Hippocampal formation (tissue), 2 donors: ENCODE measurements around the gene TRUB2.

Experiments
- DNase-seq, 2 donors: peaks; one replicate each; lab custom pipeline; 2025; lab: John Stamatoyannopoulos, UW

Gene TRUB2

GRCh38 chr9:128271112-128271511, 51.1 kb downstream of the TRUB2 start:
- DNase-seq: no peak

- DNase-seq: no peak
Observed at GRCh38 chr9:128266868-128267590, 55.2 kb downstream of the TRUB2 start.

DNA sequence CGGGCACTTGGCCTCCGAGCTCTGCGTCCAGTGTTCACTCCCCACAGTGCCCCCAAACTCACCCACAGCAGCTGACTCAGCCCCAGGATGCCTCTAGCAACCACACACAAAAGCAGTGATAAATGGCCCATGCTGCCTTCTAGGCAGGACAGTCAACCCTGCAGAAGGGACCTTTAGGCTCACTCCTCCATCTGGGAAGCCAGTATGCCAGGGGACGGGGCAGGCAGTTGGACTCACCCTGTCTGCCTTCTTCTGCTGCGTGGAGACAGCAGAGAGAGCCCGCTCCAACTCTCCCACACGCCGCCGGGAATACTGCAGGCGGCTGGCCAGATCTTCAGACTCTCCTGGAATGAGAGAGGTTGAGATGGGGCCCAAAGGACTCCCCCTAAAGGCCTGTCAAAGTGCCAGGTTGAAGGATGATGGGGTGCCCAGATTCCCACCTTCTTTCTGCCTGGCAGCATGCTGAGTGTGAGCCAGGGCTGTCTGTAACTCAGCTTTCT, 56.8 kb downstream of the TRUB2 start:
- no peak for DNase-seq

- no peak for DNase-seq
Observed at GRCh38 chr9:128262687-128263086, 59.6 kb downstream of the TRUB2 start.

- no peak for DNase-seq
Observed at GRCh38 chr9:128260340-128260739, 61.9 kb downstream of the TRUB2 start.

DNA sequence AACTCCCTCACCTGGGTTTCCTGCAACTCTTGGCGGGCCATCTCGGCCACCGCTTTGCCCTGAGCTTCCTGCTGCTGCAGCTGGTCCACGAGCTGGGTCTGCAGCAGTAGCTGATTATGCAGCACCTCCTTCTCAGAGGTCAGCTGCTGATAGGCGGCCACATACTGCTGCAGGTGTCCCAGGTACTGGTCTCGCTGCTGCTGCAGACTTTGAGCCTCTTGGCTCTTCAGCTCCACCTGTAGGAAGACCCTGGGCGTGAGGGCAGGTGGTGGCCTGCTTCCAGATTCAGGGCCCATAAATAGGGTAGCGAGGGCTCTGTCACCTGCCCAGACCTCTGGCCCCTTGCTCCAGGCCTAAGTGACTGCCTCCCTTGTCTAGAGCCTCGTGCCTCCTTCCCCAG, 63.1 kb downstream of the TRUB2 start:
- DNase-seq: no peak

DNA sequence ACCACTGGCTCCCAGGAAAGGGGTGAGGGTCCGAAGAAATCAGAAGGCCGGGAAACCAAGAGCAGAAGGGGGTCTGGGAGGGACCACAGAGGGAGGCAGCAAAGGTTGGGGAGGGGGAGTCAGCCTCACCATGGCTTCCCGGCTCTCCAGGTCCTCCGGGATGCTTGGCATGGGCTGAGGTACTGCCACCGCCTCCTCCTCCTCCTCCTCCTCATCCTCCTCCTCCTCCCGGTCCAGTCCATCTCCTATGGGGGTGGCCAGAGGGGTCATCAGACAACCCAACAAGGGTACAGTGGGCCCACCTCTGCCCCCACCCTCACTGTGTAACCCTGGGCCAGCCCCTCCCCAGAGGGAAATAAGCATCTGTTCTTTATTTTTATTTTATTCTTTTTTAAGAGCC, 63.9 kb downstream of the TRUB2 start:
- DNase-seq: no peak

GRCh38 chr9:128257907-128258306, 64.3 kb downstream of the TRUB2 start:
- no peak for DNase-seq

DNA sequence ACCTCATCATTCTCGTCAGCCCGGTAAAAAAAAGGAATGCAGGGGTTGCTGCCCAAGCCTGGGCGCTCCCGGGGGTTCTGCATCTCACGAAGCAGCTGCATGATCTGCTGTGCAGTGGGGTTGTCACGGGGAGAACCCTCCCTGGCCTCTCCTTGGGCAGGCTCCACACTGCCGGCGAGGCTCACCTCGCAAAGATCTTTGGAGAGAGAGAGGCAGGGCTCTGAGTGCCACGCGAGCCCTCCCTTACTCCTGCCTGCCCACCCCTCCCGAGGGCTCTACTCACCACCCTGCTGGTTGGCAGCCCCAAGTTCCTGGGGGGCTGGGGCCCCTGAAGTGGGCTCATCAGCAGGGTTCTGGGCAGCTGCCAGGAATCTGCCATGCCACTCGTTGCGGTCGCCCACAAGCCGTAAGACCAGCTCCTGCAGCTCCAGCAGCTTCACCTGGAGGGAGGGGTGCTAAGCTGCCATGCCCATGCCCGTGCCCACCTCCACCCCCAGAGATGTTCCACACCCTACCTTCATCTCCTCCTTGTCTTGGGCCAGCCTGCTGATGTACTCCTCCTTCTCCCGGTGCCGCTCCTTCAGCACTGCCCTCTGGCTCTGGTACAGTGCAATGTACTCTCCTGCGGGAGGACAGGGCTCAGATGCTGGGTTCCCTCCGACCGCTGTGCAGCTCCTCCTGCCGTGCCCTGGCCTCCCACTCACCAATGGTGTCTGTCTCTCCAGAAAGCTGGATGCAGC, 65.0 kb downstream of the TRUB2 start:
- DNase-seq: no peak
